WTC11 (cell line): Measurements from ENCODE around the gene NOTCH2. TPM values are rescaled to one million over a fixed set of nuclear protein-coding genes. Genes with fewer than 3 reads are reported as not detected.

Experiments used
- ATAC-seq: fragments of 200-7000 bp; cut with Tn5 transposase; 2 replicates; pipeline ENCODE4 v1.10.0; 2021; ENCODE audit warnings: mild to moderate bottlenecking, moderate library complexity
- CTCF ChIA-PET: fragments of 300-600 bp; sonication (Branson Sonifier 250); formaldehyde crosslinking; loops from one replicate; lab custom pipeline; 2021; ENCODE audit warnings: antibody characterized with exemption; lab: Charles Lee
- POLR2A ChIA-PET: fragments of 350-600 bp; sonication (Branson Sonifier 250); formaldehyde crosslinking; loops from one replicate; lab custom pipeline; 2021; ENCODE audit warnings: antibody characterized with exemption; lab: Charles Lee
- DNase-seq: peaks from one replicate; pipeline ENCODE4 v3.0.0; 2021; ENCODE audit warnings: low spot score
- H3K27ac Mint-ChIP-seq: 2 replicates; pipeline ENCODE4 v1.8.0; 2021; ENCODE audit warnings: mixed read lengths
- H3K27me3 Mint-ChIP-seq: 2 replicates; pipeline ENCODE4 v1.8.0; 2021; ENCODE audit warnings: low read depth, mild to moderate bottlenecking, moderate library complexity, mixed read lengths
- H3K36me3 Mint-ChIP-seq: 2 replicates; pipeline ENCODE4 v1.8.0; 2021; ENCODE audit warnings: mixed read lengths
- H3K4me1 Mint-ChIP-seq: 2 replicates; pipeline ENCODE4 v1.8.0; 2022; ENCODE audit warnings: mixed read lengths
- H3K4me3 Mint-ChIP-seq: 2 replicates; pipeline ENCODE4 v1.8.0; 2021; ENCODE audit warnings: mild to moderate bottlenecking, moderate library complexity, mixed read lengths
- H3K9me3 Mint-ChIP-seq: 2 replicates; pipeline ENCODE4 v1.8.0; 2021; ENCODE audit warnings: mixed read lengths
- CREM ChIP-seq: sonication (generic); formaldehyde crosslinking; IDR thresholded peaks from 2 replicates; pipeline ENCODE4 v1.8.1; 2022; ENCODE audit warnings: mild to moderate bottlenecking, missing genetic modification reagents, moderate library complexity
- EMX1 ChIP-seq: fragments of 250-450 bp; sonication (Bioruptor Pico); IDR thresholded peaks from 2 replicates; pipeline ENCODE4 v1.8.0; 2021; ENCODE audit warnings: mild to moderate bottlenecking
- FOXJ3 ChIP-seq: sonication (generic); formaldehyde crosslinking; IDR thresholded peaks from 2 replicates; pipeline ENCODE4 v1.9.0; 2021; ENCODE audit warnings: missing genetic modification reagents, mild to moderate bottlenecking, borderline replicate concordance
- FOXP1 ChIP-seq: sonication (generic); formaldehyde crosslinking; IDR thresholded peaks from 2 replicates; pipeline ENCODE4 v1.8.0; 2022; ENCODE audit warnings: missing genetic modification reagents, mild to moderate bottlenecking, moderate library complexity, borderline replicate concordance
- JAZF1 ChIP-seq: fragments of 250-450 bp; sonication (Bioruptor Pico); IDR thresholded peaks from 2 replicates; pipeline ENCODE4 v1.9.0; 2021; ENCODE audit warnings: moderate library complexity, mild to moderate bottlenecking, inconsistent platforms
- NFYB ChIP-seq: sonication (generic); formaldehyde crosslinking; conservative IDR thresholded peaks from 2 replicates; pipeline ENCODE4 v1.8.0; 2022; ENCODE audit warnings: low read depth, missing genetic modification reagents
- OVOL2 ChIP-seq: fragments of 250-450 bp; sonication (Bioruptor Pico); IDR thresholded peaks from 2 replicates; pipeline ENCODE4 v1.9.0; 2021; ENCODE audit warnings: mild to moderate bottlenecking, borderline replicate concordance
- SMAD3 ChIP-seq: sonication (generic); formaldehyde crosslinking; IDR thresholded peaks from 2 replicates; pipeline ENCODE4 v1.8.0; 2022; ENCODE audit warnings: missing genetic modification reagents, mild to moderate bottlenecking, borderline replicate concordance
- TEAD1 ChIP-seq: sonication (generic); formaldehyde crosslinking; IDR thresholded peaks from 2 replicates; pipeline ENCODE4 v1.8.0; 2022; ENCODE audit warnings: mild to moderate bottlenecking, missing genetic modification reagents
- ZBTB21 ChIP-seq: sonication (generic); formaldehyde crosslinking; IDR thresholded peaks from 2 replicates; pipeline ENCODE4 v1.8.1; 2023; ENCODE audit warnings: mild to moderate bottlenecking, missing genetic modification reagents, borderline replicate concordance
- total RNA-seq: library from RNA; stranded (reverse); gene quantifications from 3 replicates; pipeline ENCODE4 v1.2.3, GENCODE V29; 2021
- TF ChIP-seq, protein P1 (sequence below): sonication (generic); formaldehyde crosslinking; IDR thresholded peaks from 2 replicates; pipeline ENCODE4 v1.8.1; 2023; ENCODE audit warnings: mild to moderate bottlenecking, missing genetic modification reagents, moderate library complexity
- TF ChIP-seq, protein P2 (sequence below): sonication (generic); formaldehyde crosslinking; IDR thresholded peaks from 2 replicates; pipeline ENCODE4 v1.8.1; 2023; ENCODE audit warnings: mild to moderate bottlenecking, missing genetic modification reagents
- TF ChIP-seq, protein P3 (sequence below): sonication (generic); formaldehyde crosslinking; IDR thresholded peaks from 2 replicates; pipeline ENCODE4 v1.8.1; 2022; ENCODE audit warnings: mild to moderate bottlenecking, moderate library complexity, missing genetic modification reagents
- TF ChIP-seq, protein P4 (sequence below): sonication (generic); formaldehyde crosslinking; conservative IDR thresholded peaks from 2 replicates; pipeline ENCODE4 v1.8.1; 2022; ENCODE audit warnings: mild to moderate bottlenecking, missing genetic modification reagents
- TF ChIP-seq, protein P5 (sequence below): sonication (generic); formaldehyde crosslinking; IDR thresholded peaks from 2 replicates; pipeline ENCODE4 v1.8.0; 2023; ENCODE audit warnings: missing genetic modification reagents, mild to moderate bottlenecking, borderline replicate concordance
- TF ChIP-seq, protein P6 (sequence below): sonication (generic); formaldehyde crosslinking; IDR thresholded peaks from 2 replicates; pipeline ENCODE4 v1.8.0; 2022; ENCODE audit warnings: mild to moderate bottlenecking, missing genetic modification reagents
- TF ChIP-seq, protein P7 (sequence below): sonication (generic); formaldehyde crosslinking; IDR thresholded peaks from 2 replicates; pipeline ENCODE4 v1.8.0; 2023; ENCODE audit warnings: mild to moderate bottlenecking, missing genetic modification reagents

The NOTCH2 gene
- total RNA-seq, 1 experiment from 2014 or later = 60.9 TPM

DNA sequence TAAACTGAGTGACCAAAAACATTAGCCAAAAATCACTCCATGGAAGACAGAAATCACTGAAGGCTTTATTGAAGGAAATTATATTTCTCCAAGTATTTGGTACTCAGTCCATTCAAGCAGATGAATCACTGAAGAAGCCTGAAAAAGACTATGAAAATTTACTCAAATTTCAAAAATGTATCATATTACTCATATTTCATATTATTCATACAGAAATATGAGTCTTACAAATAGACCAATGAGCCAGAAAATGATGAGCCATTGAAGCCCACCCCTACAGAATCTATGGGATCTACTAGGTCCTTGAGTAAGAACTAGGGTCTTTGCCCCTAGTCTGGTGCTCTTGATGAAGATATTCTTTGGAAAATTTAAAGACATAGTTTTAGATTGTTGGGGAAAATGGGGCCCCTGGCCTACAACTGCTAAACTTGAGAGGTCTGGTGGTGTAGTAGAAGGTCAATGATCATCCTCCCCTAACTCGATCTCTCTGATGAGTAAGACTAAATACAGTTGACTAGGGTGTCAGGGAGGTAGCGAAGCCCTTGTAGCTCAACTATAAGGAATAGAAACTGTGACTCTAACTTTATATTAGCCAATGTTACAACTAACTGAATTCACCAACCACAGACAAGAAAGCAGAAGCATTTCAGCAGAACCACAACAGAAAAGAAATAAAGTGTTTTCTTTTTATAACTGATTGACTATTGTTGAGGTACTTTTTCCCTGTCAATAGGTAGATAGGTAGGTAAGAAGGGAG, 81.0 kb downstream of the NOTCH2 start (continued):
- TF ChIP-seq, protein P1, sequence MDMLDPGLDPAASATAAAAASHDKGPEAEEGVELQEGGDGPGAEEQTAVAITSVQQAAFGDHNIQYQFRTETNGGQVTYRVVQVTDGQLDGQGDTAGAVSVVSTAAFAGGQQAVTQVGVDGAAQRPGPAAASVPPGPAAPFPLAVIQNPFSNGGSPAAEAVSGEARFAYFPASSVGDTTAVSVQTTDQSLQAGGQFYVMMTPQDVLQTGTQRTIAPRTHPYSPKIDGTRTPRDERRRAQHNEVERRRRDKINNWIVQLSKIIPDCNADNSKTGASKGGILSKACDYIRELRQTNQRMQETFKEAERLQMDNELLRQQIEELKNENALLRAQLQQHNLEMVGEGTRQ = no peak
- TF ChIP-seq NFYB (CRISPR knock-in tag) (no peak), TEAD1 (CRISPR knock-in tag) (no peak), FOXJ3 (CRISPR knock-in tag) (no peak)

DNA sequence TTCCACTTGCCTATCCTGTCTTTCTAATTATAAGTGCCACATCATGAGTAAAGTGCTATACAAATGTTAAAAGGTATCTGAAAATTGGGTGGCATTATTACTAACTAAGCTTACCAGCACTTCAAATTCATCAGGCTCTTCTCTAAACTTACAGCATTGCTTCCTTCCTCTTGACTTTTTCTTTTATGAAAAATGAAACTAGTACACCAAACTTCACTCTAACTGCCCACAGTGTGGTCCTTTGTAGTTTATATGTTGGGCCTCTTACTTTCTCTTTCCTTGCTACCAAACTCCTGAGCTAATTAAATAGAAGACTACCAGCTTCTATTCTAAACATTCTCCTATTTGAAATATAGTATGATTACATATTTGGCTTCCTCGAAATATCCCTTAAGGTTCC, 81.8 kb downstream of the NOTCH2 start:
- no peak overlapping the region for H3K27ac Mint-ChIP-seq
- TF ChIP-seq, protein P2, sequence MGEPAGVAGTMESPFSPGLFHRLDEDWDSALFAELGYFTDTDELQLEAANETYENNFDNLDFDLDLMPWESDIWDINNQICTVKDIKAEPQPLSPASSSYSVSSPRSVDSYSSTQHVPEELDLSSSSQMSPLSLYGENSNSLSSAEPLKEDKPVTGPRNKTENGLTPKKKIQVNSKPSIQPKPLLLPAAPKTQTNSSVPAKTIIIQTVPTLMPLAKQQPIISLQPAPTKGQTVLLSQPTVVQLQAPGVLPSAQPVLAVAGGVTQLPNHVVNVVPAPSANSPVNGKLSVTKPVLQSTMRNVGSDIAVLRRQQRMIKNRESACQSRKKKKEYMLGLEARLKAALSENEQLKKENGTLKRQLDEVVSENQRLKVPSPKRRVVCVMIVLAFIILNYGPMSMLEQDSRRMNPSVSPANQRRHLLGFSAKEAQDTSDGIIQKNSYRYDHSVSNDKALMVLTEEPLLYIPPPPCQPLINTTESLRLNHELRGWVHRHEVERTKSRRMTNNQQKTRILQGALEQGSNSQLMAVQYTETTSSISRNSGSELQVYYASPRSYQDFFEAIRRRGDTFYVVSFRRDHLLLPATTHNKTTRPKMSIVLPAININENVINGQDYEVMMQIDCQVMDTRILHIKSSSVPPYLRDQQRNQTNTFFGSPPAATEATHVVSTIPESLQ (CRISPR knock-in tag) = no peak
- no peak for TF ChIP-seq OVOL2
- no peak for TF ChIP-seq FOXP1 (CRISPR knock-in tag)
- TF ChIP-seq EMX1 (CRISPR knock-in tag) = no peak
- no peak for TF ChIP-seq SMAD3 (CRISPR knock-in tag)
- TF ChIP-seq, protein P3, sequence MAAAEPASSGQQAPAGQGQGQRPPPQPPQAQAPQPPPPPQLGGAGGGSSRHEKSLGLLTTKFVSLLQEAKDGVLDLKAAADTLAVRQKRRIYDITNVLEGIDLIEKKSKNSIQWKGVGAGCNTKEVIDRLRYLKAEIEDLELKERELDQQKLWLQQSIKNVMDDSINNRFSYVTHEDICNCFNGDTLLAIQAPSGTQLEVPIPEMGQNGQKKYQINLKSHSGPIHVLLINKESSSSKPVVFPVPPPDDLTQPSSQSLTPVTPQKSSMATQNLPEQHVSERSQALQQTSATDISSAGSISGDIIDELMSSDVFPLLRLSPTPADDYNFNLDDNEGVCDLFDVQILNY (CRISPR knock-in tag) = no peak
- no peak for DNase-seq
- no peak overlapping the region for H3K4me3 Mint-ChIP-seq
- H3K36me3 Mint-ChIP-seq = no peaks in the 10 kb centered on the region
- H3K27me3 Mint-ChIP-seq = no peaks in the 10 kb centered on the region
- H3K4me1 Mint-ChIP-seq = no peaks in the 10 kb centered on the region; the same call in 1 of the 2 replicates
- no peak for ATAC-seq
- POLR2A ChIA-PET = no interaction called here
- CTCF ChIA-PET = interaction anchor here (1.1 kb wide), 1 partner anchor 19 kb away, joined by 3 read pairs; no protein-coding TSS in a partner anchor
- H3K9me3 Mint-ChIP-seq = no peaks in the 10 kb centered on the region

DNA sequence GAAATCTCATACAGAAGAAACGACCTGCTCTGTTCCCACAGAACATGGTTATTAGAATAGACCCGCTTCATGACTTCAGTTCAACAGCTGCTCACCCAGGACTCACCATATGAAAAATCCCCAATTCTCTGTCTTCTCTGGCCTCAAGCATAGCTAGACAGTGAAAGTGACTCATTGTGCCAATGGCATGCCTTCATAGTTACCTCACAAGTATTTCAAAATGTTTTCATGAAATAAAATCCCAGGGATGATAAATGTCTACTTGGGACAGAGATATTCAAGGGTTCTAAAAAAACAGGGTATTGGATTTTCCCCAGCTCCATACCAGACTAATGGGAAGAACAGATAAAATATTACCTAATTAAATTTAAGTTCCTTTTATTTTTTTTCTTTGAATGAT, 82.3 kb downstream of the NOTCH2 start:
- H3K27ac Mint-ChIP-seq = no peak overlapping the region
- no peaks in the 10 kb centered on the region for H3K27me3 Mint-ChIP-seq
- no peak for ATAC-seq

More for the DNA sequence above, 82.3 kb downstream of the NOTCH2 start:
- Mint-ChIP-seq H3K4me3 (no peak overlapping the region), H3K9me3 (no peaks in the 10 kb centered on the region), H3K4me1 (no peaks in the 10 kb centered on the region; the same call in 1 of the 2 replicates), H3K36me3 (no peaks in the 10 kb centered on the region)
- TF ChIP-seq JAZF1 (CRISPR knock-in tag) (no peak), CREM (CRISPR knock-in tag) (no peak), ZBTB21 (CRISPR knock-in tag) (no peak), TEAD1 (CRISPR knock-in tag) (no peak)
- TF ChIP-seq, protein P4, sequence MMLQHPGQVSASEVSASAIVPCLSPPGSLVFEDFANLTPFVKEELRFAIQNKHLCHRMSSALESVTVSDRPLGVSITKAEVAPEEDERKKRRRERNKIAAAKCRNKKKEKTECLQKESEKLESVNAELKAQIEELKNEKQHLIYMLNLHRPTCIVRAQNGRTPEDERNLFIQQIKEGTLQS (CRISPR knock-in tag) = no peak
- TF ChIP-seq, protein P1 = no peak
- TF ChIP-seq, protein P5, sequence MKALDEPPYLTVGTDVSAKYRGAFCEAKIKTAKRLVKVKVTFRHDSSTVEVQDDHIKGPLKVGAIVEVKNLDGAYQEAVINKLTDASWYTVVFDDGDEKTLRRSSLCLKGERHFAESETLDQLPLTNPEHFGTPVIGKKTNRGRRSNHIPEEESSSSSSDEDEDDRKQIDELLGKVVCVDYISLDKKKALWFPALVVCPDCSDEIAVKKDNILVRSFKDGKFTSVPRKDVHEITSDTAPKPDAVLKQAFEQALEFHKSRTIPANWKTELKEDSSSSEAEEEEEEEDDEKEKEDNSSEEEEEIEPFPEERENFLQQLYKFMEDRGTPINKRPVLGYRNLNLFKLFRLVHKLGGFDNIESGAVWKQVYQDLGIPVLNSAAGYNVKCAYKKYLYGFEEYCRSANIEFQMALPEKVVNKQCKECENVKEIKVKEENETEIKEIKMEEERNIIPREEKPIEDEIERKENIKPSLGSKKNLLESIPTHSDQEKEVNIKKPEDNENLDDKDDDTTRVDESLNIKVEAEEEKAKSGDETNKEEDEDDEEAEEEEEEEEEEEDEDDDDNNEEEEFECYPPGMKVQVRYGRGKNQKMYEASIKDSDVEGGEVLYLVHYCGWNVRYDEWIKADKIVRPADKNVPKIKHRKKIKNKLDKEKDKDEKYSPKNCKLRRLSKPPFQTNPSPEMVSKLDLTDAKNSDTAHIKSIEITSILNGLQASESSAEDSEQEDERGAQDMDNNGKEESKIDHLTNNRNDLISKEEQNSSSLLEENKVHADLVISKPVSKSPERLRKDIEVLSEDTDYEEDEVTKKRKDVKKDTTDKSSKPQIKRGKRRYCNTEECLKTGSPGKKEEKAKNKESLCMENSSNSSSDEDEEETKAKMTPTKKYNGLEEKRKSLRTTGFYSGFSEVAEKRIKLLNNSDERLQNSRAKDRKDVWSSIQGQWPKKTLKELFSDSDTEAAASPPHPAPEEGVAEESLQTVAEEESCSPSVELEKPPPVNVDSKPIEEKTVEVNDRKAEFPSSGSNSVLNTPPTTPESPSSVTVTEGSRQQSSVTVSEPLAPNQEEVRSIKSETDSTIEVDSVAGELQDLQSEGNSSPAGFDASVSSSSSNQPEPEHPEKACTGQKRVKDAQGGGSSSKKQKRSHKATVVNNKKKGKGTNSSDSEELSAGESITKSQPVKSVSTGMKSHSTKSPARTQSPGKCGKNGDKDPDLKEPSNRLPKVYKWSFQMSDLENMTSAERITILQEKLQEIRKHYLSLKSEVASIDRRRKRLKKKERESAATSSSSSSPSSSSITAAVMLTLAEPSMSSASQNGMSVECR = no peak
- TF ChIP-seq, protein P6, sequence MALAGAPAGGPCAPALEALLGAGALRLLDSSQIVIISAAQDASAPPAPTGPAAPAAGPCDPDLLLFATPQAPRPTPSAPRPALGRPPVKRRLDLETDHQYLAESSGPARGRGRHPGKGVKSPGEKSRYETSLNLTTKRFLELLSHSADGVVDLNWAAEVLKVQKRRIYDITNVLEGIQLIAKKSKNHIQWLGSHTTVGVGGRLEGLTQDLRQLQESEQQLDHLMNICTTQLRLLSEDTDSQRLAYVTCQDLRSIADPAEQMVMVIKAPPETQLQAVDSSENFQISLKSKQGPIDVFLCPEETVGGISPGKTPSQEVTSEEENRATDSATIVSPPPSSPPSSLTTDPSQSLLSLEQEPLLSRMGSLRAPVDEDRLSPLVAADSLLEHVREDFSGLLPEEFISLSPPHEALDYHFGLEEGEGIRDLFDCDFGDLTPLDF (CRISPR knock-in tag) = no peak
- TF ChIP-seq, protein P7, sequence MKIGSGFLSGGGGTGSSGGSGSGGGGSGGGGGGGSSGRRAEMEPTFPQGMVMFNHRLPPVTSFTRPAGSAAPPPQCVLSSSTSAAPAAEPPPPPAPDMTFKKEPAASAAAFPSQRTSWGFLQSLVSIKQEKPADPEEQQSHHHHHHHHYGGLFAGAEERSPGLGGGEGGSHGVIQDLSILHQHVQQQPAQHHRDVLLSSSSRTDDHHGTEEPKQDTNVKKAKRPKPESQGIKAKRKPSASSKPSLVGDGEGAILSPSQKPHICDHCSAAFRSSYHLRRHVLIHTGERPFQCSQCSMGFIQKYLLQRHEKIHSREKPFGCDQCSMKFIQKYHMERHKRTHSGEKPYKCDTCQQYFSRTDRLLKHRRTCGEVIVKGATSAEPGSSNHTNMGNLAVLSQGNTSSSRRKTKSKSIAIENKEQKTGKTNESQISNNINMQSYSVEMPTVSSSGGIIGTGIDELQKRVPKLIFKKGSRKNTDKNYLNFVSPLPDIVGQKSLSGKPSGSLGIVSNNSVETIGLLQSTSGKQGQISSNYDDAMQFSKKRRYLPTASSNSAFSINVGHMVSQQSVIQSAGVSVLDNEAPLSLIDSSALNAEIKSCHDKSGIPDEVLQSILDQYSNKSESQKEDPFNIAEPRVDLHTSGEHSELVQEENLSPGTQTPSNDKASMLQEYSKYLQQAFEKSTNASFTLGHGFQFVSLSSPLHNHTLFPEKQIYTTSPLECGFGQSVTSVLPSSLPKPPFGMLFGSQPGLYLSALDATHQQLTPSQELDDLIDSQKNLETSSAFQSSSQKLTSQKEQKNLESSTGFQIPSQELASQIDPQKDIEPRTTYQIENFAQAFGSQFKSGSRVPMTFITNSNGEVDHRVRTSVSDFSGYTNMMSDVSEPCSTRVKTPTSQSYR (CRISPR knock-in tag) = no peak
- POLR2A ChIA-PET = no interaction called here
- CTCF ChIA-PET = interaction anchor here (1.1 kb wide), 1 partner anchor 19 kb away, joined by 3 read pairs; no protein-coding TSS in a partner anchor
- DNase-seq = no peak
